MM.1S (cell line): Measurements from ENCODE around the gene PLCXD1.

Experiments
- DNase-seq: peaks from one replicate; pipeline ENCODE4 v3.0.0-alpha.2; 2015
- H2AFZ ChIP-seq: fragments of 300-600 bp; sonication (generic); 2 replicates; pipeline ENCODE4 v1.6.0; 2016; ENCODE audit warnings: antibody characterized with exemption, low read length
- H3F3A ChIP-seq: fragments of 300-600 bp; sonication (generic); 2 replicates; pipeline ENCODE4 v1.6.1; 2016; ENCODE audit warnings: mild to moderate bottlenecking, antibody characterized with exemption, low read length, moderate library complexity, mixed read lengths; ENCODE audit not compliant: insufficient read depth
- H3K27ac ChIP-seq: fragments of 300-600 bp; sonication (generic); 2 replicates; pipeline ENCODE4 v1.5.1; 2016; ENCODE audit warnings: mild to moderate bottlenecking, low read length
- H3K27me3 ChIP-seq: fragments of 300-600 bp; sonication (generic); replicated peaks from 2 replicates; pipeline ENCODE4 v1.6.0; 2016; ENCODE audit warnings: low read length; ENCODE audit not compliant: insufficient read depth
- H3K36me3 ChIP-seq: fragments of 300-600 bp; sonication (generic); replicated peaks from 2 replicates; pipeline ENCODE4 v1.6.1; 2016; ENCODE audit warnings: mild to moderate bottlenecking, low read length, mixed read lengths; ENCODE audit not compliant: insufficient read depth
- H3K4me1 ChIP-seq: fragments of 300-600 bp; sonication (generic); 2 replicates; pipeline ENCODE4 v1.6.1; 2016; ENCODE audit warnings: low read length, mixed read lengths
- H3K4me2 ChIP-seq: fragments of 300-600 bp; sonication (generic); 2 replicates; pipeline ENCODE4 v1.6.0; 2016; ENCODE audit warnings: low read depth, low read length
- H3K4me3 ChIP-seq: fragments of 300-600 bp; sonication (generic); 2 replicates; pipeline ENCODE4 v1.5.1; 2016; ENCODE audit warnings: low read length, mixed read lengths
- H3K79me2 ChIP-seq: fragments of 300-600 bp; sonication (generic); 2 replicates; pipeline ENCODE4 v1.6.1; 2016; ENCODE audit warnings: mixed run types, low read length, mixed read lengths
- H3K9ac ChIP-seq: fragments of 300-600 bp; sonication (generic); 2 replicates; pipeline ENCODE4 v1.6.1; 2016; ENCODE audit warnings: low read length, mixed read lengths
- H3K9me2 ChIP-seq: fragments of 300-600 bp; sonication (generic); replicated peaks from 2 replicates; pipeline ENCODE4 v1.6.1; 2016; ENCODE audit warnings: mild to moderate bottlenecking, low read length, mixed read lengths; ENCODE audit not compliant: insufficient read depth
- H3K9me3 ChIP-seq: fragments of 300-600 bp; sonication (generic); replicated peaks from 2 replicates; pipeline ENCODE4 v1.6.1; 2016; ENCODE audit warnings: mild to moderate bottlenecking, low read length, mixed read lengths; ENCODE audit not compliant: insufficient read depth
- H4K20me1 ChIP-seq: fragments of 300-600 bp; sonication (generic); 2 replicates; pipeline ENCODE4 v1.6.1; 2016; ENCODE audit warnings: mild to moderate bottlenecking, low read length, moderate library complexity, mixed read lengths; ENCODE audit not compliant: insufficient read depth
- EZH2 ChIP-seq: fragments of 300-600 bp; sonication (generic); optimal IDR thresholded peaks from 2 replicates; pipeline ENCODE3; 2017; ENCODE audit warnings: low read depth, mild to moderate bottlenecking, antibody characterized with exemption, low read length, mixed read lengths
- EZH2phosphoT487 ChIP-seq: fragments of 300-600 bp; sonication (generic); IDR thresholded peaks from 2 replicates; pipeline ENCODE4 v1.6.1; 2018; ENCODE audit warnings: antibody characterized with exemption, low read length
- TF ChIP-seq, protein P1 (sequence below): fragments of 300-600 bp; sonication (generic); IDR thresholded peaks from 2 replicates; pipeline ENCODE4 v1.5.1; 2016; ENCODE audit warnings: antibody characterized with exemption, low read length, mixed read lengths

Gene PLCXD1

DNA sequence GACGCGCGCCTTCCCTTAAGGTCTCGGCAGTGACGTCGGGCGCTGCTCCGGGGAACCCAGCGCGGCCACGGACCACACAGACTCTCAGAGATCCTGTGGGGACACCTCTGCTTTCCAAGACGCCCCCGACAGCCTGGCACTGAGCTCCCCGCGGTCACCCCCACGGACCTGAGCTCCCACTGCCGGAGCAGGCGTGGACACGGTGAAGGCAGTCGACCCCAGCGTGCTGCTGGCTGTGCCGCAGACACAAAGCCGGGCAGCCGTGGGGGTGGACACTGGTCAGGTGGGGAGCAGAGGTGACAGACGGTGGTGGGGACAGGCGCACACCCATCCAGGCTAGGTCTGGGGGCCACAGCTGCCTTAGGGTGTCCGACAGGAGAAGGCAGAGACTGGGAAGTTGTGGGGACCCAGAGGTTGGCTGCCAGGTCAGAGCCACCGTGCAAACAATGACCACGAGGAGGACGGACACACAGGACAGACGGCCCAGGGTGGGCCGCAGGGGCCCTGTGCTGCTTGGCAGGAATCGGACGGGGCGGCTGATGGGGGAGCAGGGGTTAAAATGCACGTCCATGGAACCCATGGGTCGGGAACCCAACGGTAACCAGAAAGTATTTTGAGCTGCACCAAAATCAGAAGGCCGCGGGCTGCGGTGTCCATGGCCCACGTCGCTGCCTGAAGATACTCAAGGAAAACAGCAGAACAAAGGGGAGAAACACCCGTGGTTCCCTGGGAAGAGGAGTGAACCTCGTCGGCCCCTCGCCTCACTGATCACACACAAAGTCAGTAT lies 54.0 kb downstream of the PLCXD1 start:
- Histone ChIP-seq H3K27me3 (no peaks in the 10 kb centered on the region), H3K4me1 (no peaks in the 10 kb centered on the region), H3K4me3 (no peak overlapping the region), H3K9me2 (no peaks in the 10 kb centered on the region), H3K36me3 (no peaks in the 10 kb centered on the region), H3K79me2 (no peaks in the 10 kb centered on the region), H3K9ac (no peak overlapping the region), H3F3A (no peaks in the 10 kb centered on the region), H2AFZ (no peak overlapping the region), H3K4me2 (no peak overlapping the region), H4K20me1 (no peaks in the 10 kb centered on the region), H3K9me3 (no peaks in the 10 kb centered on the region), H3K27ac (no peak overlapping the region)
- TF ChIP-seq, protein P1, sequence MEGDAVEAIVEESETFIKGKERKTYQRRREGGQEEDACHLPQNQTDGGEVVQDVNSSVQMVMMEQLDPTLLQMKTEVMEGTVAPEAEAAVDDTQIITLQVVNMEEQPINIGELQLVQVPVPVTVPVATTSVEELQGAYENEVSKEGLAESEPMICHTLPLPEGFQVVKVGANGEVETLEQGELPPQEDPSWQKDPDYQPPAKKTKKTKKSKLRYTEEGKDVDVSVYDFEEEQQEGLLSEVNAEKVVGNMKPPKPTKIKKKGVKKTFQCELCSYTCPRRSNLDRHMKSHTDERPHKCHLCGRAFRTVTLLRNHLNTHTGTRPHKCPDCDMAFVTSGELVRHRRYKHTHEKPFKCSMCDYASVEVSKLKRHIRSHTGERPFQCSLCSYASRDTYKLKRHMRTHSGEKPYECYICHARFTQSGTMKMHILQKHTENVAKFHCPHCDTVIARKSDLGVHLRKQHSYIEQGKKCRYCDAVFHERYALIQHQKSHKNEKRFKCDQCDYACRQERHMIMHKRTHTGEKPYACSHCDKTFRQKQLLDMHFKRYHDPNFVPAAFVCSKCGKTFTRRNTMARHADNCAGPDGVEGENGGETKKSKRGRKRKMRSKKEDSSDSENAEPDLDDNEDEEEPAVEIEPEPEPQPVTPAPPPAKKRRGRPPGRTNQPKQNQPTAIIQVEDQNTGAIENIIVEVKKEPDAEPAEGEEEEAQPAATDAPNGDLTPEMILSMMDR = no peak
- TF ChIP-seq EZH2phosphoT487 (no peak), EZH2 (no peak)
- DNase-seq = no peak

DNA sequence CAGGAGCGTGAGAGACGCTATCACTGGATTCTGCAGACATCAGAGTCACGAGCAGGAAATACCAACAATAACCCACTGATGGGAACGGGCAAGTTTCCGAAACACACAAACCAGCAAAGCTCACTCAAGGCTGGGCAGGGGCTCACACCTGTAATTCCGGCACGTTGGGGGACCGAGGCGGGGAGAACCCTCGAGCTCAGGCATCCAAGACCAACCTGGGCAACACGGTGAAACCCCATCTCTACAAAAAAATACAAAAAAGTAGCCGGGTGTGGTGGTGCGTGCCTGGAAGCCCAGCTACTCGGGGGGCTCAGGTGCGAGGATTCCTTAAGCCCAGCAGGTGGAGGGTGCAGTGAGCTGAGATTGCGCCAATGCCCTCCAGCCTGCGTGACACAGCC lies 54.6 kb downstream of the PLCXD1 start:
- no peaks in the 10 kb centered on the region for H3K79me2 ChIP-seq
- no peak for DNase-seq
- no peaks in the 10 kb centered on the region for H3K4me1 ChIP-seq
- no peak overlapping the region for H3K27ac ChIP-seq
- TF ChIP-seq, protein P1 = no peak
- TF ChIP-seq EZH2 (no peak), EZH2phosphoT487 (no peak)
- no peak overlapping the region for H3K4me2 ChIP-seq
- no peaks in the 10 kb centered on the region for H3K9me2 ChIP-seq
- no peak overlapping the region for H3K4me3 ChIP-seq
- no peak overlapping the region for H3K9ac ChIP-seq
- H3F3A ChIP-seq = no peaks in the 10 kb centered on the region
- no peaks in the 10 kb centered on the region for H4K20me1 ChIP-seq
- no peak overlapping the region for H2AFZ ChIP-seq
- no peaks in the 10 kb centered on the region for H3K36me3 ChIP-seq
- no peaks in the 10 kb centered on the region for H3K27me3 ChIP-seq
- no peaks in the 10 kb centered on the region for H3K9me3 ChIP-seq

DNA sequence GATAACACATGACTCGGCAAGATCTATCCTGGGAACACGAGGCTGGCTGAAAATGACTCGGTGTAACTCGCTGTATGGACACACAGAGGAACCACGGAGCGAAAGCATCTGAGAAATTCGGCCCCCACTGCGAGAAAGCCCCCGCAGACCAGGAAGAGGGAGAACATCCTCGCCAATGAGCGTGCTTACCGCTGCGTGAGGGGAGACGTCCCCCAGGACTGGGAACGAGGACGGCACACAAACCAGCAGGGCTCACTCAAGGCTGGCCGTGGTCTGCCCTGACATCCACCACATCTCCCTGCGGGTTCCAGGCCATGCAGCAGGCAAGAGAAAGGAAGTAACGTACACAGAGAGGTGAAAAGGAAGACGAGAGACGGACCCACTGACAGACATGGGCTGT lies 55.0 kb downstream of the PLCXD1 start:
- Histone ChIP-seq H3K9me3 (no peaks in the 10 kb centered on the region), H3K9ac (no peak overlapping the region), H4K20me1 (no peaks in the 10 kb centered on the region), H3K4me2 (no peak overlapping the region), H3K79me2 (no peaks in the 10 kb centered on the region), H3K36me3 (no peaks in the 10 kb centered on the region), H3K27me3 (no peaks in the 10 kb centered on the region), H2AFZ (no peak overlapping the region), H3K4me1 (no peaks in the 10 kb centered on the region), H3K4me3 (no peak overlapping the region), H3K27ac (no peak overlapping the region), H3F3A (no peaks in the 10 kb centered on the region), H3K9me2 (no peaks in the 10 kb centered on the region)
- TF ChIP-seq EZH2phosphoT487 (no peak), EZH2 (no peak)
- TF ChIP-seq, protein P1 = no peak
- DNase-seq = no peak
